Upper lobe of left lung (tissue), 4 donors: ENCODE measurements around the gene FCHO2.

Experiments used
- CTCF ChIP-seq, 6 experiments: fragments of 450-650 bp in 4 of 6; fragments of 200-600 bp in 2 of 6; sonication (generic) in 2 of 6; IDR thresholded peaks; one replicate each; pipeline ENCODE4 v1.5.1; 2016 to 2019; ENCODE audit warnings: antibody characterized with exemption in 6 of 6
- POLR2A ChIP-seq, 4 donors: fragments of 450-650 bp; IDR thresholded peaks; one replicate each; pipeline ENCODE4 v1.5.1; 2016 to 2017; ENCODE audit warnings: antibody characterized with exemption in 4 of 4, mild to moderate bottlenecking in 2 of 4

- TF ChIP-seq CTCF (IDR thresholded peaks at IDR 0.05): no peak
- TF ChIP-seq POLR2A (IDR thresholded peaks at IDR 0.05): no peak
These were observed 18.9 kb upstream of the FCHO2 start for GRCh38 chr5:72936893-72937292.
